ENCODE results near the gene CEACAM19. TPM values are rescaled to one million over a fixed set of nuclear protein-coding genes. Genes with fewer than 3 reads are reported as not detected.
A peak's percentile ranks its signal among the peaks of the same experiment; 100 is the strongest.

CEACAM19 gene
- total and polyA plus RNA-seq, 2 of the 13 experiments (the other 11 are each of a cell fraction or from before 2014, with no cell fraction given) = 1.3 to 4.0 TPM

- no peak for TF ChIP-seq TP53 (CRISPR knock-in tag; conservative IDR thresholded peaks at IDR 0.05)
- TF ChIP-seq ETV6 (CRISPR knock-in tag; conservative IDR thresholded peaks at IDR 0.05) = no peak
- peak; percentile 60; the same call in 1 of the 2 replicates for TF ChIP-seq MIXL1 (CRISPR knock-in tag; IDR thresholded peaks at IDR 0.05)
- peak; percentile 84; the same call in 1 of the 2 replicates for TF ChIP-seq NCOR1 (IDR thresholded peaks at IDR 0.05; ENCODE audit: borderline replicate concordance, low read length)
- TF ChIP-seq PHF21A (CRISPR knock-in tag; IDR thresholded peaks at IDR 0.05) = peak; percentile 73
- peak; percentile 54; the same call in 1 of the 2 replicates for TF ChIP-seq ZBTB20 (CRISPR knock-in tag; IDR thresholded peaks at IDR 0.05; ENCODE audit: borderline replicate concordance, low read depth)
- peak; percentile 47; the same call in 1 of the 2 replicates for TF ChIP-seq TBX2 (CRISPR knock-in tag; IDR thresholded peaks at IDR 0.05; ENCODE audit: borderline replicate concordance)
- 0 out of 2 replicates have a peak, but pooled peaks have one; percentile 20 for TF ChIP-seq FOXC1 (CRISPR knock-in tag; IDR thresholded peaks at IDR 0.05; ENCODE audit: borderline replicate concordance)
- peak; percentile 20 for TF ChIP-seq YY1 (IDR thresholded peaks at IDR 0.05; ENCODE audit: insufficient read depth, insufficient replicate concordance, low read depth, low read length)
- TF ChIP-seq SMYD3 (CRISPR knock-in tag; IDR thresholded peaks at IDR 0.05) = no peak
- peak; percentile 81 for TF ChIP-seq FOXA3 (CRISPR knock-in tag; IDR thresholded peaks at IDR 0.05)
- TF ChIP-seq ZNF234 (CRISPR knock-in tag; conservative IDR thresholded peaks at IDR 0.05) = no peak
- TF ChIP-seq SMARCC2 (IDR thresholded peaks at IDR 0.05) = no peak
- TF ChIP-seq, protein P1, sequence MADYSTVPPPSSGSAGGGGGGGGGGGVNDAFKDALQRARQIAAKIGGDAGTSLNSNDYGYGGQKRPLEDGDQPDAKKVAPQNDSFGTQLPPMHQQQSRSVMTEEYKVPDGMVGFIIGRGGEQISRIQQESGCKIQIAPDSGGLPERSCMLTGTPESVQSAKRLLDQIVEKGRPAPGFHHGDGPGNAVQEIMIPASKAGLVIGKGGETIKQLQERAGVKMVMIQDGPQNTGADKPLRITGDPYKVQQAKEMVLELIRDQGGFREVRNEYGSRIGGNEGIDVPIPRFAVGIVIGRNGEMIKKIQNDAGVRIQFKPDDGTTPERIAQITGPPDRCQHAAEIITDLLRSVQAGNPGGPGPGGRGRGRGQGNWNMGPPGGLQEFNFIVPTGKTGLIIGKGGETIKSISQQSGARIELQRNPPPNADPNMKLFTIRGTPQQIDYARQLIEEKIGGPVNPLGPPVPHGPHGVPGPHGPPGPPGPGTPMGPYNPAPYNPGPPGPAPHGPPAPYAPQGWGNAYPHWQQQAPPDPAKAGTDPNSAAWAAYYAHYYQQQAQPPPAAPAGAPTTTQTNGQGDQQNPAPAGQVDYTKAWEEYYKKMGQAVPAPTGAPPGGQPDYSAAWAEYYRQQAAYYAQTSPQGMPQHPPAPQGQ (CRISPR knock-in tag; IDR thresholded peaks at IDR 0.05; ENCODE audit: borderline replicate concordance) = no peak
Measured at GRCh38 chr19:44636439-44637389, 34.6 kb upstream of the CEACAM19 start (continued).
